ENCODE results near the gene SATL1. TPM values are rescaled to one million over a fixed set of nuclear protein-coding genes. Genes with fewer than 3 reads are reported as not detected.

The SATL1 gene
- total RNA-seq, 4 donors from 2014 or later = not detected

DNA sequence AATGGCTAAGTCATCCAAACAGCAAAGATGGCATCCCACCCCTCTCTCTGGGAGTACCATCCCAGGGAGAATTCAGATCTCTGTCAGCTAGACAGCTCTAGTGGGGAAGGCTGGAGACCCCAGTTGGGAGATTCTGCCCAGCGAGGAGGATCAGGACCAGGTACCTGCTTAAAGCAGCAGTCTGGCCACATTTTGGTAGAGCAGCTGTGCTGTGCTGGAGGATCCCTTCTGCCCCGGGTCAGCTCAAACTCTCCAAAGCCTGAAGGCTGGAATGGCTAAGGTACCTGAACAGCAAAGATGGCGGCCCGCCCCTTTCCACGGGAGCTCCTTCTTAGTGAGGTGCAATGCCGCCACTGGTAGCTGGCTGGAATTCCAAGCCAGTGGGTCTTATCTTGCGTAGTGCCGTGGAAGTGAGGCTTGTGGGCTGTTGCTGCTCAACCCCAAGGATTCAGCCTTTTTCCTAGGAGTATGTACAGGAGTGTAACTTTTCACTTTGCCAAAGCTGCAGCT lies 40.1 kb downstream of the SATL1 start:
- TF ChIP-seq POLR2AphosphoS5 (IDR thresholded peaks at IDR 0.05) (no peak), EP300 (IDR thresholded peaks at IDR 0.05) (no peak), POLR2A (IDR thresholded peaks at IDR 0.05) (no peak), CTCF (IDR thresholded peaks at IDR 0.05) (no peak)
- H3K36me3 ChIP-seq = no peaks in the 10 kb centered on the region
- no peaks in the 10 kb centered on the region for H3K27me3 ChIP-seq
- H3K9me3 ChIP-seq = no peaks in the 10 kb centered on the region
- ATAC-seq = no peak
- no peak overlapping the region for H3K4me3 ChIP-seq
- no peak overlapping the region for H3K27ac ChIP-seq
- no peaks in the 10 kb centered on the region for H3K4me1 ChIP-seq
- no CpG with 5 or more reads among the region's 8 CpGs for WGBS, 2 donors (ENCODE audit: low coverage in 1 of 2)

- Histone ChIP-seq H3K4me3 (no peak overlapping the region), H3K27me3 (no peaks in the 10 kb centered on the region), H3K4me1 (no peaks in the 10 kb centered on the region), H3K9me3 (no peaks in the 10 kb centered on the region), H3K27ac (no peak overlapping the region), H3K36me3 (no peaks in the 10 kb centered on the region)
- TF ChIP-seq CTCF (IDR thresholded peaks at IDR 0.05) (no peak), POLR2A (IDR thresholded peaks at IDR 0.05) (no peak), POLR2AphosphoS5 (IDR thresholded peaks at IDR 0.05) (no peak)
- WGBS, 2 donors (ENCODE audit: low coverage in 1 of 2) = 56 to 83% methylated on average over 1 of the region's 1 CpG
- ATAC-seq = no peak
These were observed 47.3 kb downstream of the SATL1 start for GRCh38 chrX:85196319-85196718.

DNA sequence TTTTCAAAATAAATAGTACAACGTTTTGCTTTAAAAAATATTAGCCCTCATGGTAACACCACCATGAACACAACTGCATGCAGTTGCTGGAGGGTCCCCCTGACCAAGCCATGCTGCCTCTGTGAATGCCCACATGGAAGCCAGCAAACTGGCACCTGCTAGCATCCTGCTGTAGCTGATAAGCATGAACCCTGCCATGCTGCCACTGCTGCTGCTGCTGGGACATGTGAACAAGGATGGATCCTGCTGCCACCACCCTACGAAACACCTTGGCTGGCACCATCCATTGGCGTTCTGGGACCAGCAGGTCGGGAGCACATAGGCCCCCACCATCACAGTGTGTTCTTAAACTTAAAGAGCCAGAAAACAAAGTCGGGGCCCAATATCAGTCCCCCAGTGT lies 83.9 kb downstream of the SATL1 start:
- H3K4me3 ChIP-seq = no peak overlapping the region
- no peak for TF ChIP-seq EP300 (IDR thresholded peaks at IDR 0.05)
- no peak for TF ChIP-seq POLR2A (IDR thresholded peaks at IDR 0.05)
- no peak for TF ChIP-seq POLR2AphosphoS5 (IDR thresholded peaks at IDR 0.05)
- no peak for TF ChIP-seq CTCF (IDR thresholded peaks at IDR 0.05)
- H3K36me3 ChIP-seq = no peaks in the 10 kb centered on the region
- WGBS, 2 donors (ENCODE audit: low coverage in 1 of 2) = 44 to 67% methylated on average over 1 of the region's 5 CpGs
- H3K9me3 ChIP-seq = no peaks in the 10 kb centered on the region
- no peak for ATAC-seq
- H3K4me1 ChIP-seq = no peaks in the 10 kb centered on the region
- no peak overlapping the region for H3K27ac ChIP-seq
- H3K27me3 ChIP-seq = no peaks in the 10 kb centered on the region

DNA sequence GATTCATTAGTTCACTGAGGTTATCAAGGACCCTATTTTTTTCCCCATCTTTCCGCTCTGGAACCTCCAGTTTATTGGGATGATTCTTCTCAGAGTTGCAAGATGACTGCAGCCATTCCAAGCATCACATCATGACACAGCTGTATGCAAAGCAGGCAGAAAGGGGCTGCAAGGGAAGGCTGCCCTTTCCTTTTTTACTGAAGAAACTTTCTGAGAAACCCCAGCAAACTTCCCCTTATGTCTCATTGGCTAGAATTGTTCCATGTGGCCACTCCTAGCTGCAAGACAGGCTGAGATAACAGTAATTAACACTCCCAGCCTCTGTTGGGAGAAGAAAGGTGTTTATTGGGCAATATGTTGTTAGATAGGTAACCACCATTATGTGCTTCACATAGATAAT lies 102.6 kb downstream of the SATL1 start:
- WGBS, 2 donors (ENCODE audit: low coverage in 1 of 2) = 60% methylated on average over 1 of the region's 1 CpG; no CpG with 5 or more reads in 1 of the 2 donors
- H3K36me3 ChIP-seq = no peaks in the 10 kb centered on the region
- no peak for TF ChIP-seq EP300 (IDR thresholded peaks at IDR 0.05)

GRCh38 chrX:85139422-85139821 lies 104.2 kb downstream of the SATL1 start:
- no peaks in the 10 kb centered on the region for H3K4me1 ChIP-seq
- no peaks in the 10 kb centered on the region for H3K36me3 ChIP-seq
- H3K27me3 ChIP-seq = no peaks in the 10 kb centered on the region
- H3K27ac ChIP-seq = no peak overlapping the region
- H3K4me3 ChIP-seq = no peak overlapping the region
- TF ChIP-seq POLR2A (IDR thresholded peaks at IDR 0.05) (no peak), POLR2AphosphoS5 (IDR thresholded peaks at IDR 0.05) (no peak), CTCF (IDR thresholded peaks at IDR 0.05) (no peak), EP300 (IDR thresholded peaks at IDR 0.05) (no peak)
- WGBS, 2 donors (ENCODE audit: low coverage in 1 of 2) = 100% methylated on average over 1 of the region's 1 CpG
- ATAC-seq = no peak
- H3K9me3 ChIP-seq = no peaks in the 10 kb centered on the region

More for the DNA sequence above, 102.6 kb downstream of the SATL1 start:
- no peak for ATAC-seq
- H3K27me3 ChIP-seq = no peaks in the 10 kb centered on the region
- no peaks in the 10 kb centered on the region for H3K4me1 ChIP-seq
- H3K27ac ChIP-seq = no peak overlapping the region
- no peak overlapping the region for H3K4me3 ChIP-seq
- no peaks in the 10 kb centered on the region for H3K9me3 ChIP-seq

All from gastroesophageal sphincter (tissue), 4 donors.